ENCODE measurements around the gene ZNF846.
A peak's percentile ranks its signal among the peaks of the same experiment; 100 is the strongest.

Gene ZNF846

DNA sequence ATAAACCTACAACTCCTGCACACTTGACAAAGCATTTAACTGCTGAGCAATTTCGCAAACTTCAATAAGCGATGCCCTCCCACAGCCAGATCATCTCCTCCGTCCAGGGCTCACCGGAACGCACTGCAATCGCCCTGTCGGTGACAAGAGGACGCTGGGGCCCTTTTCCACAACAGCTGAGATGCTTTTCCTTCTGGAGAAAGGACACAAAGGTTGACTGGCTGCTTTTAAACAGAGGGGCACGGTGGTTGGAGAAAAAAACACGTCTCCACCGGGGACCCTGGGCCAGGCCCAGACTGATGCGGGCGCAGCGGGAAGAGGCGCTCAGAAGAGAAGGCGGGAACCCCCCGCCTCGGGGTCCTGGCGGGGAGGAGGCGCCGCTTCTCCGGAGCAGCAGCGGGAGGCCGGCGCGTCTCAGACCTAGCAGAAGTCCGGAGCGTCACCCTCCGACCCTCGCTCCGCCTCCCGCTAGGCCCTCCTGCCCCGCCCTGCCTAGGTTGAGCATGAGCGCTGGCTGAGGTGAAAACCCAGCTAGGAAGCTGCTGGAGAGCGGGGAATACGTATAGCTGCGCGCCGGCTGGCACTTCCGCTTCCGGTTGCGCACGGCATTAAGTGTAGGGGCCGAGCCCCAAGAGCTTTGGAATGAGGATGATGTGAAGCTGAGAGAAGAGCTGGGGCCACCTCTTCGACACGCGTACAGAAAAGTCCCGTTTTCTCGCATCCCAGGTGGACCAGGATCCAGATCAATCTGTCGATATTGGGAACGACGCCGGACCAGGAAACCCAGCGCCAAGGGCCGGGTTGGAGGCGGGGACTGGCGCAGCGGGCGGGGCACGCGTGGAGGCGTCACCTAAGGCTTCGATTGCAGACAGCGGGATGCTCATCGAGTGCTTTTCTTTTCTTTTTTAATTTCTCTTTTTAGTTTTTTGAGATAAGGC lies at the start of gene ZNF846:
Gene ZNF846 (minus strand): TSS at position 564 of the 938 bp plus-strand sequence. CDS start 3,788 bp downstream, outside the sequence.
- H3K27ac ChIP-seq (ENCODE audit: low read depth, low read length), result peak within 1 kb of the TSS; percentile 76
- H3K9me3 ChIP-seq (ENCODE audit: insufficient read depth, low read length), result no peaks in the 10 kb centered on the region
- no peaks in the 10 kb centered on the region for H3K36me3 ChIP-seq (ENCODE audit: low read length)
- no peaks in the 10 kb centered on the region for H4K20me1 ChIP-seq (ENCODE audit: low read depth, low read length)
- peak within 1 kb of the TSS; percentile 83 for H3K9ac ChIP-seq (ENCODE audit: low read length)
- no peaks in the 10 kb centered on the region for H3K27me3 ChIP-seq (ENCODE audit: low read length)
- H3K9me2 ChIP-seq (replicated peaks; ENCODE audit: insufficient read depth, low read length), result no peaks in the 10 kb centered on the region
- TF ChIP-seq, protein P1, sequence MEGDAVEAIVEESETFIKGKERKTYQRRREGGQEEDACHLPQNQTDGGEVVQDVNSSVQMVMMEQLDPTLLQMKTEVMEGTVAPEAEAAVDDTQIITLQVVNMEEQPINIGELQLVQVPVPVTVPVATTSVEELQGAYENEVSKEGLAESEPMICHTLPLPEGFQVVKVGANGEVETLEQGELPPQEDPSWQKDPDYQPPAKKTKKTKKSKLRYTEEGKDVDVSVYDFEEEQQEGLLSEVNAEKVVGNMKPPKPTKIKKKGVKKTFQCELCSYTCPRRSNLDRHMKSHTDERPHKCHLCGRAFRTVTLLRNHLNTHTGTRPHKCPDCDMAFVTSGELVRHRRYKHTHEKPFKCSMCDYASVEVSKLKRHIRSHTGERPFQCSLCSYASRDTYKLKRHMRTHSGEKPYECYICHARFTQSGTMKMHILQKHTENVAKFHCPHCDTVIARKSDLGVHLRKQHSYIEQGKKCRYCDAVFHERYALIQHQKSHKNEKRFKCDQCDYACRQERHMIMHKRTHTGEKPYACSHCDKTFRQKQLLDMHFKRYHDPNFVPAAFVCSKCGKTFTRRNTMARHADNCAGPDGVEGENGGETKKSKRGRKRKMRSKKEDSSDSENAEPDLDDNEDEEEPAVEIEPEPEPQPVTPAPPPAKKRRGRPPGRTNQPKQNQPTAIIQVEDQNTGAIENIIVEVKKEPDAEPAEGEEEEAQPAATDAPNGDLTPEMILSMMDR (IDR thresholded peaks at IDR 0.05; ENCODE audit: insufficient read depth, low read length, poor library complexity, severe bottlenecking), result no peak
- no peak for TF ChIP-seq EZH2phosphoT487 (conservative IDR thresholded peaks at IDR 0.05; ENCODE audit: low read length)
- H3F3A ChIP-seq (ENCODE audit: insufficient read depth), result no peaks in the 10 kb centered on the region
- H3K4me3 ChIP-seq (ENCODE audit: insufficient read depth, low read length, poor library complexity, severe bottlenecking), result peak within 1 kb of the TSS; percentile 78
- peak within 1 kb of the TSS; percentile 82 for H2AFZ ChIP-seq (ENCODE audit: low read depth, low read length, severe bottlenecking)
- peak within 1 kb of the TSS; percentile 64 for H3K4me2 ChIP-seq (ENCODE audit: low read depth, low read length, poor library complexity, severe bottlenecking)
- H3K79me2 ChIP-seq (ENCODE audit: insufficient read depth, low read length), result 0 out of 2 replicates have a peak, but pooled peaks cover 7% of the 10 kb centered on the region

GRCh38 chr19:9818175-9818733 lies 49.7 kb upstream of the ZNF846 start:
- H3K36me3 ChIP-seq (ENCODE audit: low read length), result peaks cover 15% of the 10 kb centered on the region; the same call in 1 of the 2 replicates
- H3F3A ChIP-seq (ENCODE audit: insufficient read depth), result no peaks in the 10 kb centered on the region; the same call in 1 of the 2 replicates
- no peaks in the 10 kb centered on the region for H3K9me2 ChIP-seq (replicated peaks; ENCODE audit: insufficient read depth, low read length)
- peak overlapping the region; percentile 92 for H3K4me3 ChIP-seq (ENCODE audit: insufficient read depth, low read length, poor library complexity, severe bottlenecking)
- peak overlapping the region; percentile 82 for H3K27ac ChIP-seq (ENCODE audit: low read depth, low read length)
- peak overlapping the region; percentile 83 for H3K9ac ChIP-seq (ENCODE audit: low read length)
- H3K4me2 ChIP-seq (ENCODE audit: low read depth, low read length, poor library complexity, severe bottlenecking), result peak overlapping the region; percentile 74
- H3K9me3 ChIP-seq (ENCODE audit: insufficient read depth, low read length), result peaks cover 8% of the 10 kb centered on the region; the same call in 1 of the 2 replicates
- peak overlapping the region; percentile 91 for H2AFZ ChIP-seq (ENCODE audit: low read depth, low read length, severe bottlenecking)
- peaks cover 38% of the 10 kb centered on the region for H3K79me2 ChIP-seq (ENCODE audit: insufficient read depth, low read length)
- H3K27me3 ChIP-seq (ENCODE audit: low read length), result no peaks in the 10 kb centered on the region
- H4K20me1 ChIP-seq (ENCODE audit: low read depth, low read length), result no peaks in the 10 kb centered on the region
- TF ChIP-seq, protein P1 (IDR thresholded peaks at IDR 0.05; ENCODE audit: insufficient read depth, low read length, poor library complexity, severe bottlenecking), result no peak
- no peak for TF ChIP-seq EZH2phosphoT487 (conservative IDR thresholded peaks at IDR 0.05; ENCODE audit: low read length)

GRCh38 chr19:9811139-9811538 lies 42.6 kb upstream of the ZNF846 start:
- H3K9me2 ChIP-seq (replicated peaks; ENCODE audit: insufficient read depth, low read length), result no peaks in the 10 kb centered on the region
- peaks cover 7% of the 10 kb centered on the region; the same call in 1 of the 2 replicates for H3K9me3 ChIP-seq (ENCODE audit: insufficient read depth, low read length)
- no peak overlapping the region for H3K4me3 ChIP-seq (ENCODE audit: insufficient read depth, low read length, poor library complexity, severe bottlenecking)
- no peaks in the 10 kb centered on the region for H4K20me1 ChIP-seq (ENCODE audit: low read depth, low read length)
- H3K27me3 ChIP-seq (ENCODE audit: low read length), result no peaks in the 10 kb centered on the region
- no peak overlapping the region for H3K27ac ChIP-seq (ENCODE audit: low read depth, low read length)
- no peak overlapping the region for H2AFZ ChIP-seq (ENCODE audit: low read depth, low read length, severe bottlenecking)
- no peaks in the 10 kb centered on the region for H3F3A ChIP-seq (ENCODE audit: insufficient read depth)
- no peak overlapping the region for H3K4me2 ChIP-seq (ENCODE audit: low read depth, low read length, poor library complexity, severe bottlenecking)
- peaks cover 4% of the 10 kb centered on the region; the same call in 1 of the 2 replicates for H3K36me3 ChIP-seq (ENCODE audit: low read length)
- H3K9ac ChIP-seq (ENCODE audit: low read length), result no peak overlapping the region
- peaks cover 12% of the 10 kb centered on the region; the same call in 1 of the 2 replicates for H3K79me2 ChIP-seq (ENCODE audit: insufficient read depth, low read length)
- no peak for TF ChIP-seq EZH2phosphoT487 (conservative IDR thresholded peaks at IDR 0.05; ENCODE audit: low read length)
- TF ChIP-seq, protein P1 (IDR thresholded peaks at IDR 0.05; ENCODE audit: insufficient read depth, low read length, poor library complexity, severe bottlenecking), result no peak

Measured in SU-DHL-6 (cell line).